IMR-90 (cell line): ENCODE results near the gene BAG1. TPM values are rescaled to one million over a fixed set of nuclear protein-coding genes. Genes with fewer than 3 reads are reported as not detected.
A peak's percentile ranks its signal among the peaks of the same experiment; 100 is the strongest.

Source experiments
- ATAC-seq: fragments of 200-7000 bp; cut with Tn5 transposase; 2 replicates; pipeline ENCODE4 v1.9.1; 2020; ENCODE audit warnings: low read depth, mild to moderate bottlenecking, moderate library complexity
- BruUV-seq: library from RNA; stranded (reverse); fragments of 400-500 nt; replicated peaks from 2 replicates; lab custom pipeline; 2021; lab: Mats Ljungman, UMichigan
- CTCF ChIA-PET: fragments of 300-600 bp; formaldehyde crosslinking; extraction: SDS; loops from one replicate; lab custom pipeline; 2021; ENCODE audit warnings: antibody characterized with exemption; lab: Yijun Ruan, JAX
- POLR2A ChIA-PET: fragments of 300-600 bp; sonication (Branson Sonifier 250); formaldehyde crosslinking; loops from one replicate; lab custom pipeline; 2022; ENCODE audit warnings: antibody characterized with exemption; ENCODE audit not compliant: unreplicated experiment; lab: Charles Lee
- DNase-seq: peaks from one replicate; pipeline ENCODE4 v3.0.0; 2013
- H2AFZ ChIP-seq: replicated peaks from 2 replicates; pipeline ENCODE3; 2013; ENCODE audit warnings: low read length, mild to moderate bottlenecking; ENCODE audit not compliant: poor library complexity
- H2AK5ac ChIP-seq: 2 replicates; pipeline ENCODE4 v1.6.1; 2013; ENCODE audit warnings: low read depth, low read length, inconsistent platforms
- H2AK9ac ChIP-seq: replicated peaks from 2 replicates; pipeline ENCODE3; 2013; ENCODE audit warnings: mild to moderate bottlenecking, low read depth, low read length, moderate library complexity; ENCODE audit not compliant: poor library complexity
- H2BK120ac ChIP-seq: 2 replicates; pipeline ENCODE4 v1.6.1; 2013; ENCODE audit warnings: low read depth, low read length, inconsistent platforms
- H2BK15ac ChIP-seq: 3 replicates; pipeline ENCODE4 v1.6.1; 2013; ENCODE audit warnings: low read depth, low read length, inconsistent platforms
- H2BK20ac ChIP-seq: 2 replicates; pipeline ENCODE4 v1.6.1; 2013; ENCODE audit warnings: low read depth, mild to moderate bottlenecking, inconsistent platforms, low read length, moderate library complexity
- H2BK5ac ChIP-seq: 2 replicates; pipeline ENCODE4 v1.6.1; 2013; ENCODE audit warnings: mild to moderate bottlenecking, low read depth, low read length, inconsistent platforms; ENCODE audit not compliant: poor library complexity, severe bottlenecking
- H3K14ac ChIP-seq: replicated peaks from 2 replicates; pipeline ENCODE4 v1.6.1; 2013; ENCODE audit warnings: low read depth, low read length, inconsistent platforms
- H3K18ac ChIP-seq: 2 replicates; pipeline ENCODE4 v1.6.1; 2013; ENCODE audit warnings: low read depth, low read length, control low read depth
- H3K23ac ChIP-seq: 2 replicates; pipeline ENCODE4 v1.6.1; 2013; ENCODE audit warnings: low read depth, low read length, inconsistent platforms
- H3K27ac ChIP-seq: 2 replicates; pipeline ENCODE4 v1.5.1; 2013; ENCODE audit warnings: mild to moderate bottlenecking, control low read depth, low read length; ENCODE audit not compliant: insufficient read depth
- H3K27me3 ChIP-seq: 2 replicates; pipeline ENCODE4 v1.6.1; 2013; ENCODE audit warnings: low read length; ENCODE audit not compliant: control insufficient read depth, insufficient read depth
- H3K36me3 ChIP-seq: 2 replicates; pipeline ENCODE4 v1.6.1; 2013; ENCODE audit warnings: low read length, mixed read lengths; ENCODE audit not compliant: control insufficient read depth, insufficient read depth
- H3K4ac ChIP-seq: 2 replicates; pipeline ENCODE4 v1.6.1; 2013; ENCODE audit warnings: low read depth, low read length, inconsistent platforms
- H3K4me1 ChIP-seq: 2 replicates; pipeline ENCODE4 v1.6.1; 2013; ENCODE audit warnings: low read length, mixed read lengths; ENCODE audit not compliant: control insufficient read depth, insufficient read depth
- H3K4me2 ChIP-seq: 2 replicates; pipeline ENCODE4 v1.6.1; 2013; ENCODE audit warnings: low read depth, mild to moderate bottlenecking, control low read depth, low read length, moderate library complexity
- H3K4me3 ChIP-seq: 2 replicates; pipeline ENCODE4 v1.5.1; 2013; ENCODE audit warnings: low read depth, mild to moderate bottlenecking, control low read depth, low read length, moderate library complexity; ENCODE audit not compliant: insufficient read depth
- H3K56ac ChIP-seq: 2 replicates; pipeline ENCODE4 v1.6.1; 2013; ENCODE audit warnings: low read length, inconsistent platforms; ENCODE audit not compliant: insufficient read depth; ENCODE audit errors: extremely low read depth
- H3K79me1 ChIP-seq, 2 experiments: 2 replicates each; pipeline ENCODE4 v1.6.1; 2013; ENCODE audit warnings: low read length in 2 of 2, inconsistent platforms in 1 of 2, low read depth in 1 of 2
- H3K9ac ChIP-seq: 2 replicates; pipeline ENCODE4 v1.6.1; 2013; ENCODE audit warnings: low read depth, low read length, control low read depth
- H3K9me1 ChIP-seq: 2 replicates; pipeline ENCODE4 v1.6.1; 2013; ENCODE audit warnings: low read length, inconsistent platforms; ENCODE audit not compliant: insufficient read depth
- H3K9me3 ChIP-seq: 2 replicates; pipeline ENCODE4 v1.6.1; 2013; ENCODE audit warnings: low read length; ENCODE audit not compliant: control insufficient read depth, insufficient read depth
- H4K20me1 ChIP-seq: 2 replicates; pipeline ENCODE4 v1.6.1; 2013; ENCODE audit warnings: low read length, inconsistent platforms; ENCODE audit not compliant: insufficient read depth
- H4K5ac ChIP-seq: 2 replicates; pipeline ENCODE4 v1.6.1; 2013; ENCODE audit warnings: mild to moderate bottlenecking, low read depth, low read length, control low read depth
- H4K8ac ChIP-seq, 2 experiments: 2 replicates each; pipeline ENCODE4 v1.6.1; 2013; ENCODE audit warnings: low read depth in 2 of 2, low read length in 2 of 2, control low read depth in 1 of 2, inconsistent platforms in 1 of 2
- H4K91ac ChIP-seq: 2 replicates; pipeline ENCODE4 v1.6.1; 2013; ENCODE audit warnings: low read depth, low read length, inconsistent platforms; ENCODE audit not compliant: insufficient read depth
- CEBPB ChIP-seq: IDR thresholded peaks from 2 replicates; pipeline ENCODE4 v1.6.1; 2012; ENCODE audit warnings: low read depth, low read length, improper control_type of control experiment
- RCOR1 ChIP-seq: IDR thresholded peaks from 2 replicates; pipeline ENCODE4 v1.6.1; 2012; ENCODE audit warnings: mild to moderate bottlenecking, low read length, improper control_type of control experiment; ENCODE audit not compliant: insufficient replicate concordance
- WGBS, 2 experiments: methylation state at CpG; one replicate each; pipeline versions ENCODE4 v1.1.5 to v1.1.7; 2013; ENCODE audit warnings: missing lambda C conversion rate in 2 of 2; ENCODE audit not compliant: insufficient read length in 1 of 2; ENCODE audit errors: extremely low coverage in 2 of 2; 5-methylcytosine and 5-hydroxymethylcytosine counted together
- dilution Hi-C: fragments of 300-500 bp; cut with HindIII; formaldehyde crosslinking; loops from one replicate; pipeline ENCODE4 v1.14.3; 2018; ENCODE audit warnings: low sequenced_read_pairs; ENCODE audit not compliant: unreplicated experiment
- in situ Hi-C: fragments of 300-500 bp; cut with MboI; formaldehyde crosslinking; loops from 3 replicates; pipeline ENCODE4 v1.14.3; 2019; ENCODE audit warnings: low sequenced_read_pairs, inconsistent platforms, mixed read lengths
- intact Hi-C: fragments of 100-400 bp; cut with micrococcal nuclease; formaldehyde crosslinking; loops from 2 replicates; pipeline ENCODE4 v1.10.0; 2022
- polyA plus RNA-seq, 3 experiments: library from polyadenylated mRNA; depleted of rRNA; stranded (reverse); fragments of >200 nt; gene quantifications; 2 replicates each; pipeline ENCODE4 v1.2.3, GENCODE V29; 2012; ENCODE audit warnings: low replicate concordance in 1 of 3
- total RNA-seq: library from RNA; depleted of rRNA; stranded (reverse); fragments of >200 nt; gene quantifications from 2 replicates; pipeline ENCODE4 v1.2.3, GENCODE V29; 2012

The BAG1 gene
- total and polyA plus RNA-seq, 2 of the 4 experiments (the other 2 are of a cell fraction) = 4.5 to 20.9 TPM

DNA sequence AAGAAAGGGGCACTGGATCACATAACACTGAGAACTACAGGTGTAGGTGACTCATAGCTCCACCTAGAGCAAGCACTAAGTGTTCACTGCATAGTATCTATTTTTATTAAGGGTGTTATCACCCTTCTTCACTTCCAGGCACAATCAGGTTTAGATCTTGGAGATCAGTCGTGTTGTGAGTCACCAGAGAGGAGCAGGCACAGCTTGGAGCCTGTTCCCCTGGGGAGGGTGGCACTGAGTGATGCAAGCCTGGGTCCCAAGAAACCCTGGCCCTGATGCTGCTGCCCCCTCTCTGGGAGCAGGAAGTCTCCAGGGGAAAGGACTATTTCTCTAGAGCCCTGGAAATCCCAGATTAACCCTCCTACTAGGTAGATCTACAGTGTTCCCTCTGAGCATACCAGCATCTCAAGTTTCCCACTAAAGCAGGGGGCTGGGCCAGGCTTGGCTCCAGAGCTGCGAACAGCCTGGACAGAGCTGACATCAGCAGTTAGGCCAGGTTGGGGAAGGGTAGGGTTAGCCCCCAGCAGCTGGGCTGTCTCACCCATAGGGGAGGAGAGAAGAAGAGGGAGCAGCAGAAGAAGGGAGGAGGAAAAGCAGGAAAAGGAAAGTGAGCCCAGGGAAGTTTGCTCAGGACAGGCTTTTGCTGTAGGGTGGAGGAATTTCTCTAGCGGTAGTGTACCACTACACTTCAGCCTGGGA lies 52.7 kb downstream of the BAG1 start:
- WGBS, 2 experiments = no CpG with 5 or more reads among the region's 3 CpGs
- no TSS peak for BruUV-seq
- peaks cover 6% of the 10 kb centered on the region for H3K4me1 ChIP-seq
- in situ Hi-C loops = no loop called here
- peak overlapping the region; percentile 79 for H2AK9ac ChIP-seq
- DNase-seq (peak; percentile 38), ATAC-seq (peak; percentile 94)
- H2BK15ac ChIP-seq = no peak overlapping the region
- peak overlapping the region; percentile 73 for H3K4me2 ChIP-seq
- H4K5ac ChIP-seq = peak overlapping the region; percentile 36; the same call in 1 of the 2 replicates
- no peak overlapping the region for H2BK20ac ChIP-seq
- no peak overlapping the region for H2BK120ac ChIP-seq
- H3K9me3 ChIP-seq = no peaks in the 10 kb centered on the region
- TF ChIP-seq CEBPB = peak; percentile 56
- TF ChIP-seq RCOR1 = no peak
- H3K23ac ChIP-seq = no peak overlapping the region
- POLR2A ChIA-PET = no interaction called here
- no peak overlapping the region for H3K4me3 ChIP-seq
- no peak overlapping the region for H3K56ac ChIP-seq
- no peak overlapping the region for H3K27ac ChIP-seq
- H3K27me3 ChIP-seq = peaks cover 24% of the 10 kb centered on the region
- no peak overlapping the region for H2BK5ac ChIP-seq
- peak overlapping the region in 1 of 2 experiments; percentile 24; a peak in 1 of 4 replicates for H4K8ac ChIP-seq
- H3K79me1 ChIP-seq = no peaks in the 10 kb centered on the region
- H4K20me1 ChIP-seq = no peaks in the 10 kb centered on the region
- peak overlapping the region; percentile 3 for H2AFZ ChIP-seq
- H4K91ac ChIP-seq = peak overlapping the region; percentile 39; the same call in 1 of the 2 replicates
- CTCF ChIA-PET = interaction anchor here (1.1 kb wide), 1 partner anchor 40 kb away, joined by 3 read pairs; no protein-coding TSS in a partner anchor
- no peak overlapping the region for H3K4ac ChIP-seq
- 0 out of 2 replicates have a peak overlapping the region, but pooled peaks have one; percentile 31 for H3K14ac ChIP-seq
- no peaks in the 10 kb centered on the region for H3K36me3 ChIP-seq
- H3K18ac ChIP-seq = no peak overlapping the region; the same call in 1 of the 2 replicates
- dilution Hi-C loops = no loop called here
- no peak overlapping the region; the same call in 1 of the 2 replicates for H3K9ac ChIP-seq
- no peak overlapping the region for H2AK5ac ChIP-seq
- intact Hi-C loops = no loop called here
- no peaks in the 10 kb centered on the region for H3K9me1 ChIP-seq
